ENCODE measurements around the gene KRT83. TPM values are rescaled to one million over a fixed set of nuclear protein-coding genes. Genes with fewer than 3 reads are reported as not detected.
A peak's percentile ranks its signal among the peaks of the same experiment; 100 is the strongest.

Gene KRT83
- total RNA-seq, 1 experiment from 2014 or later: not detected

- no peak overlapping the region for H4K5ac ChIP-seq (ENCODE audit: insufficient read length, low read depth, low read length)
These were observed 35.2 kb downstream of the KRT83 start for GRCh38 chr12:52285851-52286530.

More at GRCh38 chr12:52285851-52286530, 35.2 kb downstream of the KRT83 start:
- no CpG with 5 or more reads among the region's 24 CpGs for WGBS (ENCODE audit: extremely low coverage, insufficient read length, low lambda C conversion rate)
- Histone ChIP-seq H3K18ac (ENCODE audit: insufficient read length, low read depth, low read length) (no peak overlapping the region), H3T11ph (ENCODE audit: low read length) (no peak overlapping the region), H3K79me1 (ENCODE audit: insufficient read depth, low read depth, low read length, poor library complexity, severe bottlenecking) (no peaks in the 10 kb centered on the region), H2BK120ac (ENCODE audit: low read depth, low read length, poor library complexity, severe bottlenecking) (no peak overlapping the region), H3K9me3 (ENCODE audit: control insufficient read depth, low read depth, low read length) (no peaks in the 10 kb centered on the region), H2BK12ac (ENCODE audit: insufficient read length, low read depth, low read length) (no peak overlapping the region), H3K4me1 (ENCODE audit: insufficient read depth, low read length) (no peaks in the 10 kb centered on the region), H3K23ac (ENCODE audit: insufficient read length, low read depth, low read length) (no peak overlapping the region), H2AK5ac (ENCODE audit: insufficient read length, low read length) (no peak overlapping the region), H3K4ac (ENCODE audit: low read depth, low read length) (no peak overlapping the region), H2BK5ac (ENCODE audit: insufficient read length, low read length) (no peak overlapping the region), H2BK20ac (ENCODE audit: low read depth, low read length, poor library complexity, severe bottlenecking) (no peak overlapping the region), H3K79me2 (ENCODE audit: insufficient read depth, low read length) (no peaks in the 10 kb centered on the region), H3K23me2 (ENCODE audit: insufficient read length, low read depth, low read length, poor library complexity, severe bottlenecking) (no peaks in the 10 kb centered on the region), H3K9ac (ENCODE audit: extremely low read depth, insufficient read length, low read length) (no peak overlapping the region), H3K27ac (ENCODE audit: insufficient read length, low read depth, low read length) (no peak overlapping the region), H3K56ac (ENCODE audit: insufficient read length, low read depth, low read length) (no peak overlapping the region), H3K27me3 (ENCODE audit: insufficient read depth, low read length) (no peaks in the 10 kb centered on the region; the same call in 1 of the 2 replicates), H2AFZ (ENCODE audit: low read length) (no peak overlapping the region), H2BK15ac (ENCODE audit: low read depth, low read length) (no peak overlapping the region), H4K20me1 (ENCODE audit: control insufficient read depth, insufficient read depth, insufficient read length) (no peaks in the 10 kb centered on the region), H3K4me2 (ENCODE audit: insufficient read depth, insufficient read length, low read length) (no peak overlapping the region), H3K14ac (ENCODE audit: insufficient read depth, low read length) (no peak overlapping the region), H4K91ac (ENCODE audit: insufficient read length, low read depth, low read length) (no peak overlapping the region), H4K8ac (replicated peaks; ENCODE audit: insufficient read length, low read depth, low read length) (no peak overlapping the region)
- Mint-ChIP-seq H3K9me3 (no peaks in the 10 kb centered on the region; a peak in 1 of 5 replicates), H3K4me1 (peaks cover 6% of the 10 kb centered on the region in 2 experiments; a peak in 3 of 4 replicates), H3K36me3 (ENCODE audit: insufficient read depth in 1 of 3, low read depth in 3 of 3) (no peaks in the 10 kb centered on the region), H3K4me3 (no peak overlapping the region), H3K27me3 (ENCODE audit: low read depth) (peaks cover 4% of the 10 kb centered on the region), H3K27ac (no peak overlapping the region; a peak in 1 of 7 replicates)
- peak; percentile 31 for DNase-seq
- TF ChIP-seq CTCF (conservative IDR thresholded peaks at IDR 0.05): no peak
